Embryonic facial prominence (tissue), 1 donor: ENCODE measurements around the gene HMCN1.
"Not testable (repeated sequence)": the region's sequence is repeated elsewhere in the genome, so short reads cannot be mapped to it uniquely, and the experiment has no call there.

Experiments used
- DNase-seq: peaks from one replicate; pipeline ENCODE4 v3.0.0-alpha.2; 2016; ENCODE audit errors: extremely low spot score

The HMCN1 gene

GRCh38 chr1:185853739-185854138 is 119.5 kb downstream of the HMCN1 start:
- DNase-seq = no peak

GRCh38 chr1:185856482-185856881 is 122.3 kb downstream of the HMCN1 start:
- no peak for DNase-seq

GRCh38 chr1:185857442-185857841 is 123.3 kb downstream of the HMCN1 start:
- no peak for DNase-seq

GRCh38 chr1:185860311-185860710 is 126.1 kb downstream of the HMCN1 start:
- DNase-seq = no peak

GRCh38 chr1:185860859-185861258 is 126.7 kb downstream of the HMCN1 start:
- no peak for DNase-seq

- DNase-seq = no peak
Measured at GRCh38 chr1:185861630-185862029, 127.4 kb downstream of the HMCN1 start.

- DNase-seq = no peak
Measured at GRCh38 chr1:185862235-185862634, 128.0 kb downstream of the HMCN1 start.

GRCh38 chr1:185864331-185864730 is 130.1 kb downstream of the HMCN1 start:
- no peak for DNase-seq

- DNase-seq = no peak
Measured at GRCh38 chr1:185864889-185865517, 130.8 kb downstream of the HMCN1 start.

- no peak for DNase-seq
Measured at GRCh38 chr1:185869590-185869989, 135.4 kb downstream of the HMCN1 start.

GRCh38 chr1:185871627-185872150 is 137.5 kb downstream of the HMCN1 start:
- DNase-seq = no peak

GRCh38 chr1:185874246-185874645 is 140.1 kb downstream of the HMCN1 start:
- DNase-seq = no peak

- DNase-seq = no peak
Measured at GRCh38 chr1:185880330-185880729, 146.1 kb downstream of the HMCN1 start.

GRCh38 chr1:185880779-185881333 is 146.7 kb downstream of the HMCN1 start:
- no peak for DNase-seq

- no peak for DNase-seq
Measured at GRCh38 chr1:185886046-185886445, 151.9 kb downstream of the HMCN1 start.

GRCh38 chr1:185886671-185887070 is 152.5 kb downstream of the HMCN1 start:
- DNase-seq = no peak

GRCh38 chr1:185892831-185893403 is 158.7 kb downstream of the HMCN1 start:
- not testable (repeated sequence) for DNase-seq

- DNase-seq = no peak
Measured at GRCh38 chr1:185894791-185895190, 160.6 kb downstream of the HMCN1 start.

- no peak for DNase-seq
Measured at GRCh38 chr1:185895208-185895900, 161.2 kb downstream of the HMCN1 start.

- no peak for DNase-seq
Measured at GRCh38 chr1:185896863-185897262, 162.7 kb downstream of the HMCN1 start.

GRCh38 chr1:185906186-185906585 is 172.0 kb downstream of the HMCN1 start:
- no peak for DNase-seq

GRCh38 chr1:185907246-185907645 is 173.1 kb downstream of the HMCN1 start:
- no peak for DNase-seq

- DNase-seq = no peak
Measured at GRCh38 chr1:185911978-185912377, 177.8 kb downstream of the HMCN1 start.
